Astrocyte (in vitro differentiated cells and primary cell): ENCODE measurements around the gene PHF10. TPM values are rescaled to one million over a fixed set of nuclear protein-coding genes. Genes with fewer than 3 reads are reported as not detected.
A peak's percentile ranks its signal among the peaks of the same experiment; 100 is the strongest.
"Not testable (repeated sequence)": the region's sequence is repeated elsewhere in the genome, so short reads cannot be mapped to it uniquely, and the experiment has no call there.

Source experiments
- DNase-seq: peaks from one replicate; pipeline ENCODE4 v3.0.0-alpha.2; 2010; ENCODE audit warnings: low read depth
- FAIRE-seq: peaks from 2 replicates; lab custom pipeline; 2011; peaks lifted over from hg19 to GRCh38; lab: Jason Lieb, UNC
- H2AFZ ChIP-seq: 2 replicates; pipeline ENCODE4 v1.6.0; 2012; ENCODE audit warnings: low read depth, low read length, inconsistent platforms
- H3K27ac ChIP-seq: 2 replicates; pipeline ENCODE4 v1.5.1; 2011; ENCODE audit warnings: low read depth, low read length, inconsistent platforms
- H3K27me3 ChIP-seq: 2 replicates; pipeline ENCODE4 v1.6.0; 2011; ENCODE audit warnings: low read length, inconsistent platforms; ENCODE audit not compliant: insufficient read depth
- H3K36me3 ChIP-seq: 2 replicates; pipeline ENCODE4 v1.5.1; 2011; ENCODE audit warnings: low read length, inconsistent platforms; ENCODE audit not compliant: insufficient read depth
- H3K4me1 ChIP-seq: 2 replicates; pipeline ENCODE4 v1.5.1; 2011; ENCODE audit warnings: low read length, inconsistent platforms; ENCODE audit not compliant: insufficient read depth
- H3K4me2 ChIP-seq: 2 replicates; pipeline ENCODE4 v1.6.0; 2012; ENCODE audit warnings: low read length, inconsistent platforms
- H3K4me3 ChIP-seq: 2 replicates; pipeline ENCODE4 v1.5.1; 2011; ENCODE audit warnings: low read depth, mild to moderate bottlenecking, low read length, inconsistent platforms; ENCODE audit not compliant: insufficient read depth
- H3K79me2 ChIP-seq: 2 replicates; pipeline ENCODE4 v1.6.0; 2012; ENCODE audit warnings: mild to moderate bottlenecking, low read length, inconsistent platforms; ENCODE audit not compliant: insufficient read depth
- H3K9ac ChIP-seq: 2 replicates; pipeline ENCODE4 v1.6.0; 2012; ENCODE audit warnings: mild to moderate bottlenecking, low read length, inconsistent platforms
- H3K9me3 ChIP-seq: 2 replicates; pipeline ENCODE4 v1.5.1; 2012; ENCODE audit warnings: low read depth, mild to moderate bottlenecking, low read length, inconsistent platforms; ENCODE audit not compliant: insufficient read depth
- H4K20me1 ChIP-seq: 2 replicates; pipeline ENCODE4 v1.6.0; 2012; ENCODE audit warnings: low read length, inconsistent platforms; ENCODE audit not compliant: insufficient read depth
- H3K27ac Mint-ChIP-seq: one replicate; pipeline ENCODE4 v1.8.0; 2021; ENCODE audit warnings: mild to moderate bottlenecking, mixed read lengths; ENCODE audit not compliant: unreplicated experiment
- H3K27me3 Mint-ChIP-seq: one replicate; pipeline ENCODE4 v1.8.0; 2021; ENCODE audit warnings: low read depth, mixed read lengths; ENCODE audit not compliant: unreplicated experiment
- H3K36me3 Mint-ChIP-seq: one replicate; pipeline ENCODE4 v1.8.0; 2021; ENCODE audit warnings: low read depth, mixed read lengths; ENCODE audit not compliant: unreplicated experiment
- H3K4me1 Mint-ChIP-seq: one replicate; pipeline ENCODE4 v1.8.0; 2021; ENCODE audit warnings: low read depth, mixed read lengths; ENCODE audit not compliant: unreplicated experiment
- H3K4me3 Mint-ChIP-seq: one replicate; pipeline ENCODE4 v1.8.0; 2021; ENCODE audit warnings: mild to moderate bottlenecking, moderate library complexity, mixed read lengths; ENCODE audit not compliant: unreplicated experiment
- H3K9me3 Mint-ChIP-seq: one replicate; pipeline ENCODE4 v1.8.0; 2021; ENCODE audit warnings: mild to moderate bottlenecking, mixed read lengths; ENCODE audit not compliant: unreplicated experiment
- CTCF ChIP-seq: IDR thresholded peaks from 2 replicates; pipeline ENCODE4 v1.5.1; 2011; ENCODE audit warnings: low read depth, mild to moderate bottlenecking, inconsistent platforms, low read length, moderate library complexity; ENCODE audit not compliant: insufficient read depth
- EZH2 ChIP-seq: IDR thresholded peaks from 2 replicates; pipeline ENCODE4 v1.6.1; 2012; ENCODE audit warnings: mild to moderate bottlenecking, low read length, inconsistent platforms; ENCODE audit not compliant: insufficient read depth
- total RNA-seq: library from RNA; stranded (reverse); gene quantifications from 2 replicates; pipeline ENCODE4 v1.2.1, GENCODE V29; 2021

The PHF10 gene
- total RNA-seq, 1 donor from 2014 or later: 30.9 TPM

DNA sequence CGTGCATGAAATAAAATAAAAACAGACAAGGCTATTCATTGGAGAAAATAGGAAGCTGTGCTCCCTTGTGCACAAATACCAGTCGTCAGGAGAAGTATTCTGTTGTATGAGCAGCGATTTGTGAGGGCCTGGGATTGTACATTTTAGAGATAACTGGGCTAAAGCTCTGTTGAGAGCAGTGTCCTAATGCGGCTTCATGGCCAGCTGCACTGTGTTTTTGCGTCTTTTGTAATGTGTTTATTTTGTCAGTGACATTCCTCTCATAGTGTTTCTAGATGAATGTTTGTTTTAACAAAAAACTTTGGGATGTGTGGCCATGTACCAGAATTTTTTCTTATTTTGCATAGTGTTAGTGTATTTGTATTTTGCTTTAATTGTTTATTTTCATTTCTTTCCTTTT is 41.9 kb upstream of the PHF10 start:
- no peaks in the 10 kb centered on the region for H3K9me3 Mint-ChIP-seq
- Histone ChIP-seq H3K27me3 (no peaks in the 10 kb centered on the region), H2AFZ (no peak overlapping the region), H4K20me1 (no peaks in the 10 kb centered on the region), H3K27ac (no peak overlapping the region), H3K4me1 (no peaks in the 10 kb centered on the region), H3K4me2 (no peak overlapping the region), H3K9ac (no peak overlapping the region), H3K4me3 (no peak overlapping the region), H3K9me3 (no peaks in the 10 kb centered on the region), H3K36me3 (peaks cover 17% of the 10 kb centered on the region), H3K79me2 (no peaks in the 10 kb centered on the region)
- no peak for TF ChIP-seq CTCF
- TF ChIP-seq EZH2: no peak
- no peaks in the 10 kb centered on the region for H3K27me3 Mint-ChIP-seq
- H3K36me3 Mint-ChIP-seq: peaks cover 9% of the 10 kb centered on the region
- no peak for DNase-seq
- H3K4me3 Mint-ChIP-seq: no peak overlapping the region
- no peaks in the 10 kb centered on the region for H3K4me1 Mint-ChIP-seq
- no peak for FAIRE-seq
- no peak overlapping the region for H3K27ac Mint-ChIP-seq

DNA sequence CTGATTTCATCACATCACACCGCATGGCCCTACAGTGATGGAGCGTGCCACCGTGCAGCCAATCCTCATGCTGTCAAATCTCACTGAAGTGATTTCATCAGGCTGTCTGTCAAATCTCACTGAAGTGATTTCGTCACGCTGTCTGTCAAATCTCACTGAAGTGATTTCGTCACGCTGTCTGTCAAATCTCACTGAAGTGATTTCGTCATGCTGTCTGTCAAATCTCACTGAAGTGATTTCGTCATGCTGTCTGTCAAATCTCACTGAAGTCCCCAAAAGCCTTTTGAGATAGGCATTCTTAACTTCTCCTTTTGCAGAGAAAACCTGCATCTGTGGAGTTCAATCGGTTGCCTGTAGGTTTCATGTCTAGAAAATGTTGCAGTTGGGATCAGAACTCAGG is 41.5 kb upstream of the PHF10 start:
- not testable (repeated sequence) for H3K4me3 Mint-ChIP-seq, H3K27ac ChIP-seq, H3K9ac ChIP-seq, DNase-seq, H3K9me3 ChIP-seq, H3K79me2 ChIP-seq, H3K27me3 Mint-ChIP-seq, H3K4me3 ChIP-seq, H3K9me3 Mint-ChIP-seq, H3K4me1 Mint-ChIP-seq, H3K4me1 ChIP-seq, H2AFZ ChIP-seq, H4K20me1 ChIP-seq, H3K27me3 ChIP-seq, H3K4me2 ChIP-seq, H3K27ac Mint-ChIP-seq
- H3K36me3 ChIP-seq: peaks cover 17% of the 10 kb centered on the region
- peaks cover 10% of the 10 kb centered on the region for H3K36me3 Mint-ChIP-seq
- FAIRE-seq: peak; percentile 9

- Histone ChIP-seq H3K36me3 (peaks cover 19% of the 10 kb centered on the region), H3K27me3 (no peaks in the 10 kb centered on the region), H3K4me3 (no peak overlapping the region), H4K20me1 (no peaks in the 10 kb centered on the region), H2AFZ (no peak overlapping the region), H3K79me2 (no peaks in the 10 kb centered on the region), H3K9me3 (no peaks in the 10 kb centered on the region), H3K4me1 (no peaks in the 10 kb centered on the region), H3K27ac (no peak overlapping the region), H3K9ac (no peak overlapping the region), H3K4me2 (no peak overlapping the region)
- no peak for TF ChIP-seq EZH2
- no peak for TF ChIP-seq CTCF
- H3K36me3 Mint-ChIP-seq: peaks cover 17% of the 10 kb centered on the region
- no peaks in the 10 kb centered on the region for H3K4me1 Mint-ChIP-seq
- no peaks in the 10 kb centered on the region for H3K27me3 Mint-ChIP-seq
- H3K27ac Mint-ChIP-seq: no peak overlapping the region
- H3K4me3 Mint-ChIP-seq: no peak overlapping the region
- no peak for FAIRE-seq
- no peak for DNase-seq
- no peaks in the 10 kb centered on the region for H3K9me3 Mint-ChIP-seq
Measured at GRCh38 chr6:169763881-169764280, 39.6 kb upstream of the PHF10 start.
